Measurements from ENCODE around the gene FAM222B. TPM values are rescaled to one million over a fixed set of nuclear protein-coding genes. Genes with fewer than 3 reads are reported as not detected.
A peak's percentile ranks its signal among the peaks of the same experiment; 100 is the strongest.
"Not testable (repeated sequence)": the region's sequence is repeated elsewhere in the genome, so short reads cannot be mapped to it uniquely, and the experiment has no call there.

FAM222B gene
- total and polyA plus RNA-seq, 8 donors, result 16.5 to 25.4 (median 19.6) TPM

GRCh38 chr17:28722417-28723158 is 120.0 kb downstream of the FAM222B start:
- Histone ChIP-seq H3K4me3 (peak overlapping the region in 1 of 2 donors; percentile 96), H3K4me1 (peaks cover 43 to 88% of the 10 kb centered on the region in 2 donors), H3K36me3 (peaks cover 0 to 44% of the 10 kb centered on the region in 2 donors), H3K27me3 (peaks cover 0 to 6% of the 10 kb centered on the region in 2 donors), H3K27ac (no peak overlapping the region), H3K9me3 (no peaks in the 10 kb centered on the region)
- DNase-seq (peak in 1 of 4 donors; percentile 6), ATAC-seq (no peak)
- TF ChIP-seq CTCF (IDR thresholded peaks at IDR 0.05), result no peak
- intact Hi-C loops (cut with DNase I), result no loop called here

- H3K9me3 ChIP-seq; ATAC-seq; intact Hi-C loops (cut with DNase I): not testable (repeated sequence)
- Histone ChIP-seq H3K4me1 (peaks cover 43 to 91% of the 10 kb centered on the region in 2 donors), H3K27ac (peak overlapping the region in 1 of 2 donors; percentile 79), H3K4me3 (peak overlapping the region; percentile 96 to 98), H3K36me3 (peaks cover 0 to 44% of the 10 kb centered on the region in 2 donors), H3K27me3 (peaks cover 0 to 19% of the 10 kb centered on the region in 2 donors)
- peak in 1 of 4 donors; percentile 70 for DNase-seq
Observed at GRCh38 chr17:28720997-28721329, 121.6 kb downstream of the FAM222B start.

DNA sequence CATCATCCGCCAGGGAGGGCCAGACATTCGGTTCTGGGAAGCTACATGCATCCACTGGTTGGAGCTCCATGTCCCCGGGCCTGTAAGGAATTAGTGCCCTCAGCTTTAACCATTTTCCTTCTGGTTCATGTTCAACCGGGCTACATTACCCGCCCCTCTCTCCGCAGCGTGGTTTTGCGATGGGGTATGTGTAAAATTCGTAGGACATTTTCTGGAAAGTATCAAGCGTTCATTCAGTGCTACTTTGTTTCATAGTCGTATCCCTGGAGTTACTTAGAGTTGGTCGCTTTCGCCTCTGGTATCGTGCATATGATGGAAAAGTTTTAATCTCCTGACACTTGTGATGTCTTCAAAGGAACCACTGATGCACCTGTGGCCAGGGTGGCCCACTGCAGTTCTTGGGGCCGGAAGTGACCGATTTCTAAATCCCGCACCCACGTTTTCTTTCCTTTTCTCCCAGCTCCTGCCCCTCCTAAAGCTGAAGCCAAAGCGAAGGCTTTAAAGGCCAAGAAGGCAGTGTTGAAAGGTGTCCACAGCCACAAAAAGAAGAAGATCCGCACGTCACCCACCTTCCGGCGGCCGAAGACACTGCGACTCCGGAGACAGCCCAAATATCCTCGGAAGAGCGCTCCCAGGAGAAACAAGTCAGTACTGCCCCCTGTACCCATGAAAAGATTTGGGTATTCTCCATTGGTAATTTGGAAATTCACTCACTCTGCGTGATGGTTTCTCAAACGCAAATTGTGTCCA is 122.2 kb downstream of the FAM222B start:
- ATAC-seq (no peak), DNase-seq (no peak)
- no peak for TF ChIP-seq CTCF (IDR thresholded peaks at IDR 0.05)
- intact Hi-C loops (cut with DNase I), result no loop called here
- peak overlapping the region; percentile 79 to 86 for H3K27ac ChIP-seq
- peaks cover 42 to 91% of the 10 kb centered on the region in 2 donors for H3K4me1 ChIP-seq
- peak overlapping the region; percentile 96 to 98 for H3K4me3 ChIP-seq
- peaks cover 0 to 46% of the 10 kb centered on the region in 2 donors for H3K36me3 ChIP-seq
- H3K9me3 ChIP-seq, result no peaks in the 10 kb centered on the region
- peaks cover 0 to 19% of the 10 kb centered on the region in 2 donors for H3K27me3 ChIP-seq

DNA sequence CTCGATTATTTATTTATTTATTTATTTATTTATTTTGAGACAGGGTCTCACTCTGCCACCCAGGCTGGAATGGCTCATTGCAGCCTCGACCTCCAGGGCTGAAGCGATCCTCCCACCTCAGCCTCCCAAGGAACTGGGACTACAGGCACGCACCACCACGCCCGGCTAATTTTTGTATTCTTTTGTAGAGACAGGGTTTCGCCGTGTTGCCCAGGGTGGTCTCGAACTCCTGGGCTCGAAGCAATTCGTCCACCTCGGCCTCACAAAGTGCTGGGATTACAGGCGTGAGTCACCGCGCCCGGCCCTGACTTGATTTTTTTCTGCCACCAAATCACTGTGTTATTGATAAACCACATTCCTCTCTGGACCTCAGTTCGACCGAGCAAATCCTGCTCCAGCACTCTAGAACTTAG is 123.6 kb downstream of the FAM222B start:
- H3K4me3 ChIP-seq, result peak overlapping the region; percentile 96 to 98
- peaks cover 0 to 19% of the 10 kb centered on the region in 2 donors for H3K27me3 ChIP-seq
- H3K4me1 ChIP-seq, result peaks cover 40 to 79% of the 10 kb centered on the region in 2 donors
- peak overlapping the region; percentile 79 to 86 for H3K27ac ChIP-seq
- DNase-seq (peak in 1 of 4 donors; percentile 74), ATAC-seq (no peak)
- no peak for TF ChIP-seq CTCF (IDR thresholded peaks at IDR 0.05)
- intact Hi-C loops (cut with DNase I), result no loop called here
- peaks cover 0 to 49% of the 10 kb centered on the region in 2 donors for H3K36me3 ChIP-seq
- H3K9me3 ChIP-seq, result no peaks in the 10 kb centered on the region

- TF ChIP-seq CTCF (IDR thresholded peaks at IDR 0.05), result no peak
- Histone ChIP-seq H3K27ac (peak overlapping the region; percentile 79 to 86), H3K27me3 (peaks cover 0 to 19% of the 10 kb centered on the region in 2 donors), H3K9me3 (no peaks in the 10 kb centered on the region), H3K4me3 (peak overlapping the region; percentile 65 to 96), H3K36me3 (peaks cover 0 to 49% of the 10 kb centered on the region in 2 donors), H3K4me1 (peaks cover 40 to 74% of the 10 kb centered on the region in 2 donors)
- intact Hi-C loops (cut with DNase I), result no loop called here
- ATAC-seq (no peak), DNase-seq (peak in 2 of 4 donors; percentile 69 to 71)
Observed at GRCh38 chr17:28718333-28719020, 124.1 kb downstream of the FAM222B start.
